ENCODE data around the gene CSNK1A1.

DNA sequence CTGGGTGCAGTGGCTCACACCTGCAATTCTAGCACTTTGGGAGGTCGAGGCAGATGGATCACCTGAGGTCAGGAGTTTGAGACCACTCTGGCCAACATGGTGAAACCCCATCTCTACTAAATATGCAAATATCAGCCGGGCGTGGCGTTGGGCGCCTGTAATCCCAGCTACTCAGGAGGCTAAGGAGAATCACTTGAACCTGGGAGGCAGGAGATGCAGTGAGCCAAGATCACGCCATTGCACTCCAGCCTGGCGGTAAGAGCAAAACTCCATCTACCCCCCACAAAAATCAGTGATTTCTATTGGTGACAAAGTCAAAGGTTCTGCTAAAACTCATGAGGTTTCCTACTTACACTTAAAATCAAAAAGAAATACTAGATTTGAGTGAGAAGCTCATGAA, 18.8 kb downstream of the CSNK1A1 start:
- TF ChIP-seq CSRNP3 (CRISPR knock-in tag; IDR thresholded peaks at IDR 0.05) (no peak), ZFP3 (CRISPR knock-in tag; IDR thresholded peaks at IDR 0.05) (no peak), ZNF8 (CRISPR knock-in tag; IDR thresholded peaks at IDR 0.05) (no peak), CSDC2 (CRISPR knock-in tag; IDR thresholded peaks at IDR 0.05) (no peak), ZFP30 (CRISPR knock-in tag; IDR thresholded peaks at IDR 0.05) (no peak)
